Kidney tubule cell (primary cell): ENCODE measurements around the gene ENTPD5.
"Not testable (repeated sequence)": the region's sequence is repeated elsewhere in the genome, so short reads cannot be mapped to it uniquely, and the experiment has no call there.

ENCODE experiments used
- DNase-seq: peaks from one replicate; pipeline ENCODE4 v3.0.0-alpha.2; 2018; ENCODE audit warnings: low spot score

Gene ENTPD5

GRCh38 chr14:73943083-73943482 is 76.0 kb downstream of the ENTPD5 start:
- DNase-seq = peak; percentile 66

GRCh38 chr14:73942180-73942579 is 76.9 kb downstream of the ENTPD5 start:
- DNase-seq = no peak

- no peak for DNase-seq
These were observed 82.1 kb downstream of the ENTPD5 start for GRCh38 chr14:73937012-73937411.

GRCh38 chr14:73936548-73936947 is 82.5 kb downstream of the ENTPD5 start:
- DNase-seq = no peak

- DNase-seq = peak; percentile 23
These were observed 83.4 kb downstream of the ENTPD5 start for GRCh38 chr14:73935666-73936065.

GRCh38 chr14:73924337-73924736 is 94.8 kb downstream of the ENTPD5 start:
- no peak for DNase-seq

- DNase-seq = not testable (repeated sequence)
These were observed 99.6 kb downstream of the ENTPD5 start for GRCh38 chr14:73919457-73919856.

GRCh38 chr14:73916324-73916723 is 102.8 kb downstream of the ENTPD5 start:
- DNase-seq = no peak

- no peak for DNase-seq
These were observed 105.8 kb downstream of the ENTPD5 start for GRCh38 chr14:73913256-73913655.

GRCh38 chr14:73909681-73910080 is 109.4 kb downstream of the ENTPD5 start:
- DNase-seq = no peak
